C4-2B (cell line): ENCODE data around the gene IL23R.

Experiments
- ZFX ChIP-seq: fragments of 450-650 bp; IDR thresholded peaks from 2 replicates; pipeline ENCODE4 v1.6.1; 2017
- TF ChIP-seq, protein P1 (sequence below): fragments of 450-650 bp; conservative IDR thresholded peaks from 2 replicates; pipeline ENCODE4 v1.5.1; 2017; ENCODE audit warnings: mild to moderate bottlenecking

GRCh38 chr1:67165468-67166041, 699 bp upstream of the IL23R start:
- TF ChIP-seq, protein P1, sequence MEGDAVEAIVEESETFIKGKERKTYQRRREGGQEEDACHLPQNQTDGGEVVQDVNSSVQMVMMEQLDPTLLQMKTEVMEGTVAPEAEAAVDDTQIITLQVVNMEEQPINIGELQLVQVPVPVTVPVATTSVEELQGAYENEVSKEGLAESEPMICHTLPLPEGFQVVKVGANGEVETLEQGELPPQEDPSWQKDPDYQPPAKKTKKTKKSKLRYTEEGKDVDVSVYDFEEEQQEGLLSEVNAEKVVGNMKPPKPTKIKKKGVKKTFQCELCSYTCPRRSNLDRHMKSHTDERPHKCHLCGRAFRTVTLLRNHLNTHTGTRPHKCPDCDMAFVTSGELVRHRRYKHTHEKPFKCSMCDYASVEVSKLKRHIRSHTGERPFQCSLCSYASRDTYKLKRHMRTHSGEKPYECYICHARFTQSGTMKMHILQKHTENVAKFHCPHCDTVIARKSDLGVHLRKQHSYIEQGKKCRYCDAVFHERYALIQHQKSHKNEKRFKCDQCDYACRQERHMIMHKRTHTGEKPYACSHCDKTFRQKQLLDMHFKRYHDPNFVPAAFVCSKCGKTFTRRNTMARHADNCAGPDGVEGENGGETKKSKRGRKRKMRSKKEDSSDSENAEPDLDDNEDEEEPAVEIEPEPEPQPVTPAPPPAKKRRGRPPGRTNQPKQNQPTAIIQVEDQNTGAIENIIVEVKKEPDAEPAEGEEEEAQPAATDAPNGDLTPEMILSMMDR: no peak
- no peak for TF ChIP-seq ZFX
